RWPE2 (cell line): ENCODE results near the gene HPS4.

Source experiments
- ATAC-seq: fragments of 200-7000 bp; cut with Tn5 transposase; 3 replicates; pipeline ENCODE4 v1.9.1; 2021; ENCODE audit warnings: low read depth
- DNase-seq: peaks from one replicate; pipeline ENCODE4 v3.0.0-alpha.2; 2020; ENCODE audit warnings: low spot score
- H3K27ac ChIP-seq: fragments of 450-650 bp; 2 replicates; pipeline ENCODE4 v1.5.1; 2017; ENCODE audit warnings: mild to moderate bottlenecking; ENCODE audit not compliant: poor library complexity, severe bottlenecking
- H3K27me3 ChIP-seq: fragments of 250-450 bp; sonication (Bioruptor Pico); 2 replicates; pipeline ENCODE4 v1.5.1; 2021; ENCODE audit warnings: mild to moderate bottlenecking, moderate library complexity; ENCODE audit not compliant: insufficient read depth, poor library complexity, severe bottlenecking
- H3K36me3 ChIP-seq: fragments of 250-450 bp; sonication (Bioruptor Pico); 2 replicates; pipeline ENCODE4 v1.5.1; 2020; ENCODE audit warnings: low read depth, mild to moderate bottlenecking, moderate library complexity
- H3K4me1 ChIP-seq: fragments of 250-450 bp; sonication (Bioruptor Pico); 2 replicates; pipeline ENCODE4 v1.5.1; 2021; ENCODE audit warnings: mild to moderate bottlenecking, moderate library complexity; ENCODE audit not compliant: insufficient read depth, poor library complexity, severe bottlenecking
- H3K4me3 ChIP-seq: fragments of 250-450 bp; sonication (Bioruptor Pico); 2 replicates; pipeline ENCODE4 v1.5.1; 2021; ENCODE audit warnings: mild to moderate bottlenecking, moderate library complexity; ENCODE audit not compliant: severe bottlenecking
- H3K9me3 ChIP-seq: fragments of 250-450 bp; sonication (Bioruptor Pico); 2 replicates; pipeline ENCODE4 v1.5.1; 2021; ENCODE audit warnings: mild to moderate bottlenecking, moderate library complexity; ENCODE audit not compliant: severe bottlenecking
- CTCF ChIP-seq: fragments of 450-650 bp; IDR thresholded peaks from one replicate; pipeline ENCODE4 v1.5.1; 2017; ENCODE audit warnings: mild to moderate bottlenecking, moderate library complexity; ENCODE audit not compliant: poor library complexity, severe bottlenecking

HPS4 gene

GRCh38 chr22:26516503-26516902 lies 32.9 kb upstream of the HPS4 start:
- Histone ChIP-seq H3K4me1 (peaks cover 3% of the 10 kb centered on the region), H3K4me3 (no peak overlapping the region), H3K27me3 (no peaks in the 10 kb centered on the region), H3K36me3 (no peaks in the 10 kb centered on the region), H3K9me3 (no peaks in the 10 kb centered on the region), H3K27ac (no peak overlapping the region)
- no peak for TF ChIP-seq CTCF
- DNase-seq: no peak
- no peak for ATAC-seq

- H3K9me3 ChIP-seq: no peaks in the 10 kb centered on the region
- peaks cover 3% of the 10 kb centered on the region for H3K4me1 ChIP-seq
- H3K27me3 ChIP-seq: no peaks in the 10 kb centered on the region
- peaks cover under 1% of the 10 kb centered on the region for H3K36me3 ChIP-seq
- H3K4me3 ChIP-seq: no peak overlapping the region
- no peak overlapping the region for H3K27ac ChIP-seq
- ATAC-seq: no peak
- no peak for DNase-seq
- TF ChIP-seq CTCF: no peak
These were observed 32.3 kb upstream of the HPS4 start for GRCh38 chr22:26515931-26516330.

GRCh38 chr22:26514419-26515161 lies 31.0 kb upstream of the HPS4 start:
- peaks cover 3% of the 10 kb centered on the region for H3K4me1 ChIP-seq
- peaks cover 14% of the 10 kb centered on the region for H3K36me3 ChIP-seq
- DNase-seq: no peak
- H3K4me3 ChIP-seq: no peak overlapping the region
- no peak for ATAC-seq
- no peaks in the 10 kb centered on the region for H3K9me3 ChIP-seq
- TF ChIP-seq CTCF: no peak
- no peaks in the 10 kb centered on the region for H3K27me3 ChIP-seq
- no peak overlapping the region for H3K27ac ChIP-seq

GRCh38 chr22:26513838-26514237 lies 30.3 kb upstream of the HPS4 start:
- Histone ChIP-seq H3K27me3 (no peaks in the 10 kb centered on the region), H3K9me3 (no peaks in the 10 kb centered on the region), H3K4me3 (peak overlapping the region; percentile 72), H3K27ac (no peak overlapping the region), H3K36me3 (peaks cover 21% of the 10 kb centered on the region), H3K4me1 (peaks cover 3% of the 10 kb centered on the region)
- no peak for DNase-seq
- ATAC-seq: no peak
- TF ChIP-seq CTCF: no peak

GRCh38 chr22:26512149-26512793 lies 28.7 kb upstream of the HPS4 start, which contains the start of gene TFIP11:
Gene TFIP11, minus strand, starts transcription at chr22:26512473. Its CDS starts 2,201 bp downstream, at chr22:26510272.
- peak; percentile 97 for ATAC-seq
- peak within 1 kb of the TSS; percentile 72 for H3K4me3 ChIP-seq
- H3K9me3 ChIP-seq: no peaks in the 10 kb centered on the region
- H3K27me3 ChIP-seq: no peaks in the 10 kb centered on the region
- DNase-seq: peak; percentile 91
- peaks cover 34% of the 10 kb centered on the region for H3K36me3 ChIP-seq
- no peak for TF ChIP-seq CTCF
- H3K27ac ChIP-seq: peak within 1 kb of the TSS; percentile 10
- peaks cover 3% of the 10 kb centered on the region for H3K4me1 ChIP-seq
